ENCODE results near the gene KRTCAP2. TPM values are rescaled to one million over a fixed set of nuclear protein-coding genes. Genes with fewer than 3 reads are reported as not detected.
"Not testable (repeated sequence)": the region's sequence is repeated elsewhere in the genome, so short reads cannot be mapped to it uniquely, and the experiment has no call there.

The KRTCAP2 gene
- 100 to 1,000 TPM; 170 to 190 TPM for total RNA-seq

DNA sequence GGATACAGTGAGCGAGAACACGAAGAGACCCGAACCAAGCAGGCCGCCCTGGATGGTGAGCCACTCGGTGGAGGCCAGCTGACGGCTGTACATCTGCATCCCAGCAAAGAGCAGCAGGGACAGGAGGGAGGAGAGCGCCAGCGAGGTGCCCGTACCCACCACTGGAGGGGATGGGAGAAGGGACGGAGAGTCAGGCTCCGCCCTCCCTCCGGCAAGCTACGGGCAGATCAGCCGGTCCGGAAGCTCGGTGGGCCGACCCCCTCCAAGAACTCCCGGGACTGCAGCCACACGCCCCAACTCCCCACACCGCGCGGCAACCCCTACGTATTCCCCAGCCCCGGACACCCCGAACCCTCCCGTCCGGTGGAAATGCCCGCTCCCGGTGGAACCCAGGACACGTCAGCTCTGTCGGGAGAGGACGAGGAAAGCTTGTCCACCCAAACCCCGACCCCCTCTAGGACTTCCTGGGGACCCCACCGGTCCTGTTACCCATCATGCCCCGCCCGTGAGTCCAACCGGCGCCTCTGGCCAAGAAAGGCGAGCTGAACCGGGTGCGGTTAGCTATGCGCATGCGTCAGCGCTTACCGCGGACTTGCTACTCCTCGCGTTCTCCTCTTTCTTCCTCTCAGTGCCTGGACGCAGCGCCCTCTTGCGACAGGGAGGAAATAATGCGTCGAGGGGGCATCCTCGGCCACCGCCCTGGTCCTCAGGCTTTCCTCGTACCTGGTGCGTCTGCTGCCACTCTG, at the start of gene KRTCAP2:
KRTCAP2 (minus strand) TSS at position 573 of the 746 bp plus-strand sequence; CDS start at position 493, 80 bp downstream.
- peaks cover 36% of the 10 kb centered on the region for H3K36me3 Mint-ChIP-seq (ENCODE audit: low read depth)
- DNase-seq (peak; percentile 97), ATAC-seq (peak; percentile 84)
- POLR2A ChIA-PET: interaction anchor here (0.6 to 7.0 kb wide), 12 partner anchors 10 to 391 kb away, joined by 3 to 68 read pairs (median 3); partner anchors contain the start of gene RUSC1
- H3K9me3 Mint-ChIP-seq (ENCODE audit: insufficient read depth): no peaks in the 10 kb centered on the region
- CTCF ChIA-PET: interaction anchor here (0.6 to 9.9 kb wide), 67 partner anchors 8 to 787 kb away, joined by 3 to 161 read pairs (median 4); partner anchors contain the start of genes ADAM15, DPM3, EFNA1 and EFNA3
- H3K4me3 Mint-ChIP-seq: peak within 1 kb of the TSS; percentile 96
- H3K4me1 Mint-ChIP-seq (ENCODE audit: low read depth): peaks cover 52% of the 10 kb centered on the region
- H3K27me3 Mint-ChIP-seq (ENCODE audit: low read depth): no peaks in the 10 kb centered on the region
- H3K27ac Mint-ChIP-seq: peak within 1 kb of the TSS; percentile 98

DNA sequence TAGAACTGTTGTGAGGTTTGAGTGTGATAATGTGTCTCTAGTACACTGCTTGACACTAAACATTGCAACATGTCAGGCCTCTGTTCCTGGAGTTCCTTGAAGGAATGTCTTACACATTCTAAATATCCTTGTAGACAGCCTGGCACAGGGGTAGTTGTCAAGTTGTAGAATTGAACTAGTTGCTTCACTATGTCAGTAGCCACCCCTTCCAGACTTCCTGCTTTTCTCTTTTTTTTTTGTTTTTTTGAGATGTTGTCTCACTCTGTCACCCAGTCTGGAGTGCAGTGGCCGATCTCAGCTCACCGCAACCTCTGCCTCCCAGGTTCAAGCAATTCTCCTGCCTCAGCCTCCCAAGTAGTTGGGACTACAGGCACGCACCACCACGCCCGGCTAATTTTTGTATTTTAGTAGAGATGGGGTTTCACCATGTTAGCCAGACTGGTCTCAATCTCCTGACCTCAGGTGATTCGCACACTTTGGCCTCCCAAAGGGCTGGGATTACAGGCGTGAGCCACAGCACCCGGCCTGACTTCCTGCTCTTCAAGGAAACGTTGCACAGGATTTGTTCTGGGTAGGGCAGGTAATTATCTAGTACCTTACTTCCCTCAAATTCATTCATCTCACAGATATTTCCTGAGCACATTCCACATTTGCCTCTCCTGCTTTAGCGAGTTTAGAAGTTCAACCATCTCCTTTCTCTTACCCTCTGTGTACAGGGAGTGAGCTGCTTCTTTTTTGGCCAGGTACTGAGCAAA, 47.3 kb upstream of the KRTCAP2 start:
- ChIA-PET CTCF (interaction anchor here (1.1 to 1.5 kb wide), 2 partner anchors 30 to 43 kb away, joined by 3 to 4 read pairs; no protein-coding TSS in a partner anchor), POLR2A (interaction anchor here (1.0 kb wide), 1 partner anchor 23 kb away, joined by 3 read pairs; no protein-coding TSS in a partner anchor)
- not testable (repeated sequence) for H3K9me3 Mint-ChIP-seq (ENCODE audit: insufficient read depth); H3K27me3 Mint-ChIP-seq (ENCODE audit: low read depth); DNase-seq; H3K4me3 Mint-ChIP-seq; ATAC-seq
- peak overlapping the region; percentile 89 for H3K27ac Mint-ChIP-seq
- peaks cover 14% of the 10 kb centered on the region for H3K36me3 Mint-ChIP-seq (ENCODE audit: low read depth)
- H3K4me1 Mint-ChIP-seq (ENCODE audit: low read depth): peaks cover 37% of the 10 kb centered on the region

DNA sequence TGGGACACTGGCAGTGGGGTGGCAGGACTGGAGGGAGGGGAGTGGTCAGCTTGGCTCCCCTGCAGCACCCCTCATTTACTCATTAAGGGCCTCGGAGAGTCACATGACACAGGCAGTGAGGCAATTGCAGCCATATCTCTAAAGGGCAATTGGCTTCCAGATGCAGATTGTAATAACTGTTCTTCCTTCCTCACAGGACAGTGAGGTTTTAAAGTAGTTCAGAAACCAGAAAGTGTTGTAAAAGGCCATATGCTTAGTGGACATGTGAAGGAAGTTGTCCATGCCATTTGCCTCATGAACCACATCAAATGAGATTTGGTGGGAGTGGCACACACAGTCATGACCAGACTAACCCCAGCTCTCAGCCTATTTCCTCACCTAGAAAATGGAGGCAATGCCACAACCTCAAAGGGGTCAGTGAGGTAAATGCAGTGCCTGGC, 46.5 kb upstream of the KRTCAP2 start:
- no peaks in the 10 kb centered on the region for H3K9me3 Mint-ChIP-seq (ENCODE audit: insufficient read depth)
- ATAC-seq (peak; percentile 58), DNase-seq (peak; percentile 54)
- POLR2A ChIA-PET: interaction anchor here (0.6 to 1.0 kb wide), 3 partner anchors 8 to 45 kb away, joined by 3 to 6 read pairs (median 3); no protein-coding TSS in a partner anchor
- CTCF ChIA-PET: interaction anchor here (1.0 to 2.5 kb wide), 5 partner anchors 12 to 128 kb away, joined by 3 to 15 read pairs (median 4); partner anchors contain the start of genes MTX1 and THBS3
- peaks cover 37% of the 10 kb centered on the region for H3K4me1 Mint-ChIP-seq (ENCODE audit: low read depth)
- no peak overlapping the region for H3K4me3 Mint-ChIP-seq
- peaks cover 16% of the 10 kb centered on the region for H3K36me3 Mint-ChIP-seq (ENCODE audit: low read depth)
- H3K27ac Mint-ChIP-seq: peak overlapping the region; percentile 89
- no peaks in the 10 kb centered on the region for H3K27me3 Mint-ChIP-seq (ENCODE audit: low read depth)

DNA sequence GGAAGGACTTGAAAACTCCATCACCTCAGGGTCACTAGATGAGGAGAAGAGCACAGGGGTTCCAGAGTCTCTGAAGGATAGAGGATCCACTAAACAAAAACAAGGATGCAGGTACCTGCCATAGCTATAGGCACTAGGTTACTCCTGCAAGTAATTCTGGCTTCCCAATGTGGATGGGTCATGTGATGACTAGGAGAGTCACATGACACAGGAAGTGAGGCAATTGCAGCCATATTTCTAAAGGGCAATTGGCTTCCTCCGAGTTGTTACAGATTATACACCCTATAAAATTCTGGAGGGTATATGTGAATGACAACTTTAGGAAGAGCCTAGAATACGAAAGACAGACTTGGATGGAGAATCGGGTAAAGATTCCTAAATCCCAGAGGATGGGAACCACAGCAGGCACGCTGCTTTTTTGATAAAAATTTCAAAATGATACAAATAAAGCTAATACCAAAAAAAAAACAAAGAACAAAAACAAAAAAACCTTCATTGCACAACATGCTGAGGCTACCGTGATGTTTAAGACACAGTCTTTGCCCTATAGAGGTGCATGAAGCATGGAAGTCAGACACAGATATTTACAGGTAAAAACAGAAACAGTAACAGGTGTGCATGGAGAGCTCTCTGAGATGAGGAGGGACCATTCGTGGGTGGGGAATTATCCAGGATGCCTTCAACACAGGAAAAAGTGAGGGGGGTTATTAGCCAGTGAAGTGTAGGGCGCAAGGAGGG, 45.9 kb upstream of the KRTCAP2 start:
- ATAC-seq: peak; percentile 8

DNA sequence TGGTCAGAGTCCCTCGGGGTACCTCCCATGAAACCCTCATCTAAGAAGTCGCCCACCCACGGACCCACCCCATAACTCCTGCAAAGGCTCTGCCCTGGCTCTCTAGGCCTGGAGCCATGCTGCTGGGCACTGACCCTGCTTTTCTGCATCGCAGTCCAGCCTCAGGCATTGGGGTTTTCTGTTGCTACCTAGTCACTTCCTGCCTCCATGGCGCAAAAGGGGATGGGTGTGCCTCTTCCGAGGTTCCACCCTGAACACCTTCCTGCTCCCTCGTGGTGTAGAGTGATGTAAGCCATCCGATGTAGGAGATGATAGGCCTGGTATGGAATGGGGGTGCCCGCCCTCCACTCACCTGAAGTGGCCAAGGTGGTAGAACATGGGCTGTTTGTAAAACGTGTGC, 41.6 kb upstream of the KRTCAP2 start:
- H3K27me3 Mint-ChIP-seq (ENCODE audit: low read depth); DNase-seq; ATAC-seq; H3K4me3 Mint-ChIP-seq; POLR2A ChIA-PET; H3K9me3 Mint-ChIP-seq (ENCODE audit: insufficient read depth): not testable (repeated sequence)
- peaks cover 11% of the 10 kb centered on the region for H3K36me3 Mint-ChIP-seq (ENCODE audit: low read depth)
- H3K27ac Mint-ChIP-seq: peak overlapping the region; percentile 23
- CTCF ChIA-PET: interaction anchor here (1.9 kb wide), 1 partner anchor 8 kb away, joined by 5 read pairs; no protein-coding TSS in a partner anchor
- peaks cover 27% of the 10 kb centered on the region for H3K4me1 Mint-ChIP-seq (ENCODE audit: low read depth)

More for the DNA sequence above, 45.9 kb upstream of the KRTCAP2 start:
- Mint-ChIP-seq H3K4me3 (no peak overlapping the region), H3K27me3 (ENCODE audit: low read depth) (no peaks in the 10 kb centered on the region), H3K27ac (peak overlapping the region; percentile 89), H3K4me1 (ENCODE audit: low read depth) (peaks cover 35% of the 10 kb centered on the region), H3K9me3 (ENCODE audit: insufficient read depth) (no peaks in the 10 kb centered on the region), H3K36me3 (ENCODE audit: low read depth) (peaks cover 13% of the 10 kb centered on the region)
- DNase-seq: peak; percentile 53
- ChIA-PET CTCF (interaction anchor here (0.9 to 2.5 kb wide), 7 partner anchors 8 to 127 kb away, joined by 3 to 15 read pairs (median 3); partner anchors contain the start of genes KRTCAP2, MTX1 and THBS3), POLR2A (interaction anchor here (0.6 to 1.0 kb wide), 3 partner anchors 8 to 44 kb away, joined by 3 to 6 read pairs (median 3); no protein-coding TSS in a partner anchor)

DNA sequence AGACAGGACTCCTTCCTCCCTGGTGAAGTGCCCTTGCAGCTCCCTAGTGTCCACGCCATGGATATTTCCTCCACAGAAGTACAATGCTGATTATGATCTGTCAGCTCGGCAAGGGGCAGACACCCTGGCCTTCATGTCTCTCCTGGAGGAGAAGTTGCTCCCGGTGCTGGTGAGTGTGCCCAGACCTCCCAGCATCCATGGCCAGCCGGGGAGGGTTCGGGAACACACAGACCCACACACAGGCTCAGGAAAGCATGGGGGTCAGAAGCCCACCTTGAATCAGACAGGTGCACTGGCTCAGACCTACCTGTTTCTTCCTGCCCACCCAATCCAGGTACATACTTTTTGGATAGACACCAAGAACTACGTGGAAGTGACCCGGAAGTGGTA, 38.9 kb upstream of the KRTCAP2 start:
- H3K4me1 Mint-ChIP-seq (ENCODE audit: low read depth): peaks cover 30% of the 10 kb centered on the region
- H3K36me3 Mint-ChIP-seq (ENCODE audit: low read depth); ATAC-seq; H3K9me3 Mint-ChIP-seq (ENCODE audit: insufficient read depth); POLR2A ChIA-PET; H3K27ac Mint-ChIP-seq; H3K27me3 Mint-ChIP-seq (ENCODE audit: low read depth); CTCF ChIA-PET; DNase-seq; H3K4me3 Mint-ChIP-seq: not testable (repeated sequence)

DNA sequence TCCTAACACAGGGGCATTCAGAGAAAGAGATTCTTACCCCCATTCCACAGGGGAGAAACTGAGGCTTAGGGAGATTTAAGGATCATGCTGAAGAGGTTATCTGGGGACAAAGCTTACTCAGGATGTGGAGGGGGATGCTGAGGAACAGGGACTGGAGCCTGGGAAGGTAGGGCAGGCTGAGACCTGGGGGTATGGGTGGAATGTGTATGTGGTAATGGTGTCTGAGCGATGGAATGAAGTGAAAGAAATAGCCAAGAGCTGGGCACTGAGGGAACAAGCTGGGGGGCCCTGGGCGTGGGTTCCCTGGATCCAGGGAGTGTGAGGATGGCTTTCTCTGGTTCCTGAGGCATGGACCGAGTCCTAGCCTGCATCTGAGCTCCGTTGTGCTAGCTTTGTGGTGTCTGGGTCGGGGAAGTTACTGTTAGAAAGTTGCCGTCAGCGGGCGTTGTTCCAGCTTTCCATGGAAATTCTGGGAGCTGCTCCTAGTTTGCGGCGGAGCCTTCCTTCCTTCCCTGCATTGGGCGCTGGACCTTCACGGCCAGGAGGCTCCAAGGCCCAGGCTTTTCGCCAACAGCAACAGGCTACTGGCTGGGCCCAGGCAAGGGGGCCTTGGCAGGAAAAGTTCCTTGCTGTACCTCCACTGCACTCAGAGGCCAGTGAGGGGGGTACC, 38.4 kb upstream of the KRTCAP2 start:
- CTCF ChIA-PET; H3K36me3 Mint-ChIP-seq (ENCODE audit: low read depth); H3K9me3 Mint-ChIP-seq (ENCODE audit: insufficient read depth); H3K27me3 Mint-ChIP-seq (ENCODE audit: low read depth); H3K4me3 Mint-ChIP-seq; H3K27ac Mint-ChIP-seq; DNase-seq; ATAC-seq; POLR2A ChIA-PET: not testable (repeated sequence)
- H3K4me1 Mint-ChIP-seq (ENCODE audit: low read depth): peaks cover 34% of the 10 kb centered on the region

DNA sequence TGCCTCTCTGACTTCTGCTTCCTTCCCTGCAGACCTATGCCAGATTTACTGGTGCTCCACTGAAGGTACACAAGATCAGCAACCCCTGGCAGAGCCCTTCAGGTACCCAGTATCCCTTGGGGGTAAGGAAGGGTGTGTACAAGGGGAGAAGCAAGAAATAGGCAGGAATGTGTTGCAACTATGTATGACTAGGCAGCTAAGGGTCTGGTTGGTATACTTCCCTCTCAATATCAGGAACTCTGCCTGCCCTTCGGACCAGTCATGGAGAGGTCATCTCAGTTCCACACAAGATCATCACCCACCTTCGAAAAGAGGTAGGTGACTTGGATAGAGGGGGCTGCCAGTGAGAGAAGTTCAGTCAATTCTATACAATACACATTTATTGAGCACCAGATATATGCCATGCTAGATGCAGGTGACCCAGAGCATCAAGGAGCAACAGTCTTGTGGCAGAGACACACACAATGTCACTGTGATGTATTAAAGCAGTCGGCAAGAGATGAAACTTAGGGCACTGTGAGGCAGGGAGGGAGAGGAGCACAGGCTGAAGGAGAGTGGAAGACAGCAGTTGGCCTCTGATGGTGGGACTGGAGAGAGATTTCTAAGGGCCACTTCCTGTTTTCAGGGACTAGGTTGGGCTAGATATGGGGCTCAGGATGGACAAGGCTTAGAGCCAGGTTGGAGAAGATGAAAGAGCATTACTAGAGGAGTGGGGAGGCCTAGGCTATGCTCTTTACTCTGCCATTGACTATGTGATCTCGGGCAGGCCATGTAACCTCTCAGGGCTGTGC, 37.4 kb upstream of the KRTCAP2 start:
- Mint-ChIP-seq H3K9me3 (ENCODE audit: insufficient read depth) (no peaks in the 10 kb centered on the region), H3K27me3 (ENCODE audit: low read depth) (no peaks in the 10 kb centered on the region), H3K4me3 (peak overlapping the region; percentile 43), H3K27ac (peak overlapping the region; percentile 25), H3K36me3 (ENCODE audit: low read depth) (peaks cover 6% of the 10 kb centered on the region), H3K4me1 (ENCODE audit: low read depth) (peaks cover 36% of the 10 kb centered on the region)
- POLR2A ChIA-PET: interaction anchor here (1.5 kb wide), 1 partner anchor 9 kb away, joined by 6 read pairs; no protein-coding TSS in a partner anchor
- no peak for DNase-seq
- CTCF ChIA-PET: interaction anchor here (7.5 kb wide), 1 partner anchor 15 kb away, joined by 134 read pairs; no protein-coding TSS in a partner anchor
- no peak for ATAC-seq

DNA sequence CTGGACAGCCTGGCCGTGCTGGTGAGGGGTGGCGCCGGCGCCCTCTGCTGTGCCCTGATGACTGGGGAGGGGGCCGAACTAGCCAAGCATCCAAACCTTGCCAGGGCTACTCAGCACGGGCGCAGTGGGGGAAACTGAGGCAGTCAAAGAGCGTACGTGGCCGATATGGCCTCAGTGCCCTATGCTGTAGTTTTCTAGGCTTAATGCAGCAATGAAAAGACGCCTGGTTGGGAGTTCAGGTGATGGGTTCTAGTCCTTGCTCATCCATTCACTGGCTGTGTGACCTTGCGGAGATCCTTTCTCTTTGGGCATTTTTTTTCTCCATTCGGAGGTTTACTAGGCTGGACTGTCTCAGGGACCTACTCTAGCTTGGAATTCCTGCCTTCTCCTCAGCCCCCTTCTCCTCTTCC, 36.2 kb upstream of the KRTCAP2 start:
- ATAC-seq (no peak), DNase-seq (no peak)
- H3K4me3 Mint-ChIP-seq: peak overlapping the region; percentile 90
- no peaks in the 10 kb centered on the region for H3K27me3 Mint-ChIP-seq (ENCODE audit: low read depth)
- H3K27ac Mint-ChIP-seq: peak overlapping the region; percentile 92
- ChIA-PET CTCF (interaction anchor here (1.1 to 7.5 kb wide), 6 partner anchors 16 to 42 kb away, joined by 3 to 134 read pairs (median 20); partner anchors contain the start of gene KRTCAP2), POLR2A (interaction anchor here (1.0 to 3.7 kb wide), 9 partner anchors 8 to 46 kb away, joined by 3 to 39 read pairs (median 4); partner anchors contain the start of gene ENTREP3)
- no peaks in the 10 kb centered on the region for H3K36me3 Mint-ChIP-seq (ENCODE audit: low read depth)
- no peaks in the 10 kb centered on the region for H3K9me3 Mint-ChIP-seq (ENCODE audit: insufficient read depth)
- peaks cover 30% of the 10 kb centered on the region for H3K4me1 Mint-ChIP-seq (ENCODE audit: low read depth)

All from activated CD8-positive, alpha-beta T cell treated with anti-CD3 and anti-CD28 coated beads, Interleukin-2, amount 10 ng/mL, durations not matched to agents 7 days and 5 days (primary cell).